Measurements from ENCODE around the gene IL31RA.

Gene IL31RA

GRCh38 chr5:55860709-55861108 lies 9.6 kb downstream of the IL31RA start:
- DNase-seq, result no peak

GRCh38 chr5:55864606-55865541 lies 13.7 kb downstream of the IL31RA start:
- DNase-seq, result no peak

- DNase-seq, result no peak
Measured at GRCh38 chr5:55865831-55866230, 14.7 kb downstream of the IL31RA start.

- no peak for DNase-seq
Measured at GRCh38 chr5:55866485-55866884, 15.3 kb downstream of the IL31RA start.

GRCh38 chr5:55866934-55867333 lies 15.8 kb downstream of the IL31RA start:
- no peak for DNase-seq

GRCh38 chr5:55868846-55869245 lies 17.7 kb downstream of the IL31RA start:
- DNase-seq, result peak; percentile 97

GRCh38 chr5:55869847-55870246 lies 18.7 kb downstream of the IL31RA start:
- DNase-seq, result no peak

- no peak for DNase-seq
Measured at GRCh38 chr5:55873234-55873633, 22.1 kb downstream of the IL31RA start.

- DNase-seq, result no peak
Measured at GRCh38 chr5:55877655-55878054, 26.5 kb downstream of the IL31RA start.

- no peak for DNase-seq
Measured at GRCh38 chr5:55880453-55880852, 29.3 kb downstream of the IL31RA start.

- DNase-seq, result no peak
Measured at GRCh38 chr5:55885359-55885758, 34.2 kb downstream of the IL31RA start.

GRCh38 chr5:55888205-55888604 lies 37.0 kb downstream of the IL31RA start:
- DNase-seq, result no peak

- peak; percentile 20 for DNase-seq
Measured at GRCh38 chr5:55892479-55892878, 41.3 kb downstream of the IL31RA start.

- no peak for DNase-seq
Measured at GRCh38 chr5:55894135-55894534, 43.0 kb downstream of the IL31RA start.

GRCh38 chr5:55895346-55895745 lies 44.2 kb downstream of the IL31RA start:
- peak; percentile 20 for DNase-seq

GRCh38 chr5:55896238-55896637 lies 45.1 kb downstream of the IL31RA start:
- DNase-seq, result no peak

GRCh38 chr5:55896663-55897062 lies 45.5 kb downstream of the IL31RA start:
- peak; percentile 18 for DNase-seq

GRCh38 chr5:55897206-55897894 lies 46.2 kb downstream of the IL31RA start:
- DNase-seq, result no peak

- DNase-seq, result peak; percentile 100
Measured at GRCh38 chr5:55897905-55898304, 46.7 kb downstream of the IL31RA start.

- DNase-seq, result peak; percentile 61
Measured at GRCh38 chr5:55899344-55899743, 48.2 kb downstream of the IL31RA start.

GRCh38 chr5:55900068-55900467 lies 48.9 kb downstream of the IL31RA start:
- DNase-seq, result no peak

- DNase-seq, result no peak
Measured at GRCh38 chr5:55900776-55901175, 49.6 kb downstream of the IL31RA start.

- DNase-seq, result peak; percentile 31
Measured at GRCh38 chr5:55902696-55903095, 51.5 kb downstream of the IL31RA start.

GRCh38 chr5:55903121-55903701 lies 52.1 kb downstream of the IL31RA start:
- DNase-seq, result no peak

All from fibroblast of upper back skin (primary cell).